Suprapubic skin (tissue), 4 donors: ENCODE data around the gene CDK5. TPM values are rescaled to one million over a fixed set of nuclear protein-coding genes. Genes with fewer than 3 reads are reported as not detected.

Experiments used
- DNase-seq, 2 donors: peaks; one replicate each; pipeline ENCODE4 v3.0.0-alpha.2; 2019; ENCODE audit warnings: low spot score in 2 of 2
- H3K27ac ChIP-seq: fragments of 200-600 bp; sonication (generic); one replicate; pipeline ENCODE4 v1.5.1; 2019
- H3K27me3 ChIP-seq: fragments of 200-600 bp; sonication (generic); one replicate; pipeline ENCODE4 v1.5.1; 2019
- H3K36me3 ChIP-seq: fragments of 200-600 bp; sonication (generic); one replicate; pipeline ENCODE4 v1.5.1; 2019
- H3K4me1 ChIP-seq: fragments of 200-600 bp; sonication (generic); one replicate; pipeline ENCODE4 v1.5.1; 2019
- H3K4me3 ChIP-seq: fragments of 200-600 bp; sonication (generic); one replicate; pipeline ENCODE4 v1.5.1; 2019; ENCODE audit warnings: mild to moderate bottlenecking
- H3K9me3 ChIP-seq: fragments of 200-600 bp; sonication (generic); one replicate; pipeline ENCODE4 v1.5.1; 2019
- EP300 ChIP-seq: sonication (generic); formaldehyde crosslinking; IDR thresholded peaks from one replicate; pipeline ENCODE4 v1.6.1; 2017; ENCODE audit warnings: antibody characterized with exemption
- POLR2A ChIP-seq, 2 donors: fragments of 450-650 bp; IDR thresholded peaks; one replicate each; pipeline ENCODE4 v1.6.1; 2017; ENCODE audit warnings: antibody characterized with exemption in 2 of 2, mild to moderate bottlenecking in 2 of 2, moderate library complexity in 2 of 2
- POLR2AphosphoS5 ChIP-seq, 3 donors: sonication (generic); formaldehyde crosslinking; IDR thresholded peaks; one replicate each; pipeline ENCODE4 v1.6.1; 2017; ENCODE audit warnings: antibody characterized with exemption in 3 of 3
- WGBS: methylation state at CpG from one replicate; pipeline ENCODE4 v1.1.5; 2018; 5-methylcytosine and 5-hydroxymethylcytosine counted together
- total RNA-seq, 4 donors: library from RNA; depleted of rRNA; stranded (reverse); fragments of >200 nt; gene quantifications; one replicate each; pipeline ENCODE4 v1.1.0, GENCODE V29; 2016
- TF ChIP-seq, protein P1 (sequence below), 2 donors: fragments of 200-600 bp in 1 of 2; fragments of 450-650 bp in 1 of 2; sonication (generic) in 1 of 2; IDR thresholded peaks; one replicate each; pipeline ENCODE4 v1.5.1; 2016 to 2019; ENCODE audit warnings: antibody characterized with exemption in 2 of 2, mild to moderate bottlenecking in 1 of 2, moderate library complexity in 1 of 2

Gene CDK5
- total RNA-seq, 4 donors from 2014 or later, result 7.7 to 14.7 (median 13.4) TPM

DNA sequence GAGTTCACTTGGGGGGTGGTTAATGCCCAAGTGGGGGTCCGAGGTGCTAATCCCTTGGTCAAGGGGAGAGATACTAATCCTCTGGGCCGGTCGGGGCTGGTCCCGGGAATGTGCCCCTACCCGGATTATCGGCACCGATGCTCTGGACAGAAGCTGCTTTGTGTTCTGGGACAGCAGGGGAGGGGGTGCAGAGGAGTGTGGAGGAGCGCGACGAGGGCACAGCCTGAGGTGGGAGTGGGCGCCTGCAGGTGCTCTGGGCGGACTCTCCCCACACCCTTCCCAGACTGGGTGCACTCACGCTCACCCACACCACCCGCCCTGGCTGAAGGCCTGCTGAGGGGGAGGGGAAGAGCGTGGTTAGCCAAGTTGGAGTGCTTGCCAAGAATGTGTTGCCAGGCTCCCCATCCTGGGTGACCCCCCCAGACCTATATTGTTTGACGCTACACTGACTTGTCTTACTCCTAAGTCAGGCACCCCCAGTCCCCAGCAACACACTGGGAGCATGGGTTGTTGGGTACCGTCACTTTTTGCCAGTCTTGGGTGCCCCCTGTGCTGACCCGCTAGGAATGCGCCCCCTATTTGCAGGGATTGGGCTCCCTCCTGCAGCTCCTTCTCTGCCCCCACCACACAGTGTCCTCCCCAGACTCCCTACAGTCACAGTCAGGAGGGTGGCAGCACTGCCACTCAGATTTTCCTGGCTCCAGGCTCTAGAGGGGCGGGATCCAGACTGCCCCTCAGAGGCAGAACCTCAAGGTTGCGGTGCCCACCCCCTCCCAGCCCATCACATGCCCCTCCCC is 2.9 kb upstream of the CDK5 start:
- DNase-seq, result no peak

DNA sequence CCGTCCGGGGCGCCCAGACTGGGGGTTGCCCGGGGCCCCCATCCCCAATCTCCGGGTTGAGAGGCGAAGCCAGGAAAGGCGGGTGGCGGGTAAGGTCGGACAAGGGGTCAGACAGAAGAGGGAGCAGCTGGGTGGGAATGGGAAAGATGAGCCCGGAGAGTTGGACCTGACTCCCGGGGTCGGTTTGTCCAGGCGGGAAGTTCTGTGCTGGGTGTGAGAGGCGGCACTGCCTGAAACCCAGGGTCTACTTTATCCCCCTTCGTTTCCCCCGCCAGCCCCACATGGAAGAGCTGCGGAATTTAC is 2.4 kb upstream of the CDK5 start:
- TF ChIP-seq, protein P1, sequence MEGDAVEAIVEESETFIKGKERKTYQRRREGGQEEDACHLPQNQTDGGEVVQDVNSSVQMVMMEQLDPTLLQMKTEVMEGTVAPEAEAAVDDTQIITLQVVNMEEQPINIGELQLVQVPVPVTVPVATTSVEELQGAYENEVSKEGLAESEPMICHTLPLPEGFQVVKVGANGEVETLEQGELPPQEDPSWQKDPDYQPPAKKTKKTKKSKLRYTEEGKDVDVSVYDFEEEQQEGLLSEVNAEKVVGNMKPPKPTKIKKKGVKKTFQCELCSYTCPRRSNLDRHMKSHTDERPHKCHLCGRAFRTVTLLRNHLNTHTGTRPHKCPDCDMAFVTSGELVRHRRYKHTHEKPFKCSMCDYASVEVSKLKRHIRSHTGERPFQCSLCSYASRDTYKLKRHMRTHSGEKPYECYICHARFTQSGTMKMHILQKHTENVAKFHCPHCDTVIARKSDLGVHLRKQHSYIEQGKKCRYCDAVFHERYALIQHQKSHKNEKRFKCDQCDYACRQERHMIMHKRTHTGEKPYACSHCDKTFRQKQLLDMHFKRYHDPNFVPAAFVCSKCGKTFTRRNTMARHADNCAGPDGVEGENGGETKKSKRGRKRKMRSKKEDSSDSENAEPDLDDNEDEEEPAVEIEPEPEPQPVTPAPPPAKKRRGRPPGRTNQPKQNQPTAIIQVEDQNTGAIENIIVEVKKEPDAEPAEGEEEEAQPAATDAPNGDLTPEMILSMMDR (IDR thresholded peaks at IDR 0.05), result no peak
- TF ChIP-seq POLR2AphosphoS5 (IDR thresholded peaks at IDR 0.05) (no peak), EP300 (no peak), POLR2A (IDR thresholded peaks at IDR 0.05) (no peak)
- Histone ChIP-seq H3K27ac (peak overlapping the region; percentile 92), H3K9me3 (no peaks in the 10 kb centered on the region), H3K4me1 (peaks cover 65% of the 10 kb centered on the region), H3K4me3 (peak overlapping the region; percentile 76), H3K27me3 (no peaks in the 10 kb centered on the region), H3K36me3 (peaks cover 21% of the 10 kb centered on the region)
- 0% methylated on average over 11 of the region's 17 CpGs for WGBS
- no peak for DNase-seq

More for the DNA sequence above, 2.9 kb upstream of the CDK5 start:
- Histone ChIP-seq H3K9me3 (no peaks in the 10 kb centered on the region), H3K36me3 (peaks cover 27% of the 10 kb centered on the region), H3K27me3 (no peaks in the 10 kb centered on the region), H3K4me1 (peaks cover 65% of the 10 kb centered on the region), H3K27ac (peak overlapping the region; percentile 54), H3K4me3 (peak overlapping the region; percentile 76)
- no peak for TF ChIP-seq POLR2AphosphoS5 (IDR thresholded peaks at IDR 0.05)
- no peak for TF ChIP-seq POLR2A (IDR thresholded peaks at IDR 0.05)
- no peak for TF ChIP-seq EP300
- TF ChIP-seq, protein P1 (IDR thresholded peaks at IDR 0.05), result no peak
- WGBS, result 11% methylated on average over 20 of the region's 21 CpGs

DNA sequence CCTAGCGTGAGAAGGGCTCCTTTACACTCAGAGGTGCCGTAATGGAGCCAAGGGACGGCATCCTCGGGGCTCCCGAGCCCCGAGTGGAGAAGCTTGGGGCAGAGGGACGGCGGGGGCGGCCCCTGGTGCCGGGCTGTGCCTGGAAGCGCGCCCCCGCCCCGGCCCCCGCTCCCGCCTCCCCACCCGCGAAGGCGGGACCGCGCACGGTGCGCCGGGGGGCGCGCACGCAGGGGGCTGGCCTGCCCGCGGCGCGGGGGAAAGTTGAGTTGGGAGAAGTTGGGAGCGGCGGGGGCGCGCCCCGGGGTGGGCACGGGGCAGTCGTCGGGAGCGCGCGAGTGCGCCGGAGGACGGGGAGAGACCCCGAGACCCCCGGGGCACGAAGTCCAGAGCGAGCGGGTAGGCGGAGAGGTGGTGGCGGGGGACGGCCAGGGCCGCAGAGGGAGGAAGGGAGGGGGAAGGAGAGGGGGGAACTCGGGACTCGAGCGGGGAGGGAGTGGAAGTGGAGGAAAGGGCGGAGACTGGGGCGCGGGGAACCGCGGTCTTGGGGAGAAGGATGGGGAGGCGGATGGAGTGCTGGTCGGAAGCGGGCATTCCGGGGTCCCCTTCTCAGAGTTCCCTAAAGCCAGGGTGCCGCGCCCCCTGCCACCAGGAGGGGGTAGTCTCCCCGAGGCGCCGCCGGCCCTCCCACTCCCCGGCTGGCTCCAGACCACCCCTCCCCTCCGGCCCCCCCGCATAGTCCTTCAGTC is 1.8 kb upstream of the CDK5 start, which contains the start of gene SLC4A2:
TSS of gene SLC4A2 (plus strand) at position 223 of the 746 bp plus-strand sequence. CDS start 2,399 bp downstream, outside the sequence.
- Histone ChIP-seq H3K4me3 (peak within 1 kb of the TSS; percentile 76), H3K9me3 (no peaks in the 10 kb centered on the region), H3K4me1 (peaks cover 65% of the 10 kb centered on the region), H3K27ac (peak within 1 kb of the TSS; percentile 92), H3K27me3 (no peaks in the 10 kb centered on the region), H3K36me3 (peaks cover 16% of the 10 kb centered on the region)
- TF ChIP-seq, protein P1 (IDR thresholded peaks at IDR 0.05), result peak in 1 of 2 donors; percentile 47
- TF ChIP-seq POLR2AphosphoS5 (IDR thresholded peaks at IDR 0.05) (no peak), EP300 (no peak)
- under 1% methylated on average over 25 of the region's 75 CpGs for WGBS
- peak; percentile 90 to 91 for DNase-seq

DNA sequence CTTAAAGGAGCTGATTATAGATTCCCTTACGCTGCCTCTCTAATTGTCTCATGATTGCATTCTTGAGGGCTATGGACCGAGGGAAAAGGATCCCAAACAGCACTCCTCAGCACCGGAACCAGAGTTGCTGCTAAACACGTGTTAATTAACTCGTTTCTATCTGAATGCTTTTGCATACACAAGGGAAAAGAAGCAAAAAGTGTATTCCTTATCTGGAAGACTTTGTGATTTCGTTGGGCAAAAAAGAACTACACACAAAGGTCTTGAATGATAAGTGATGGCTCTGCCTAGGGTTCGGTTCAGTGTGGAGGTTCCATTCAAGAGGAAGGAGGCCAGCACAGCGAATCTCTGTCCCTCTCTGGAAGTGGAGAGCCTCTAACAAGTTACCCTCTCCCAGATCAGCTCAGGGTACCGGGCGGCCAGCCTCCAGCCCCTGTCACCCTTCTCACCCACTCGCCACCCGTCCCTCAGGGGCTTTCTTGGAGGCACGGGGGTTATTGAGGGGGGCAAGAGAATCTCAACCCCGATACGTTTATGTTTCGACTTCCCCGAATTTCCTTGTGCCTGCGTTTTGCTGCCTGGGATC is 1.2 kb upstream of the CDK5 start:
- 2% methylated on average over 18 of the region's 18 CpGs for WGBS
- H3K27ac ChIP-seq, result peak overlapping the region; percentile 92
- TF ChIP-seq POLR2A (IDR thresholded peaks at IDR 0.05), result no peak
- TF ChIP-seq POLR2AphosphoS5 (IDR thresholded peaks at IDR 0.05), result no peak
- no peak for TF ChIP-seq EP300
- TF ChIP-seq, protein P1 (IDR thresholded peaks at IDR 0.05), result no peak
- peak overlapping the region; percentile 76 for H3K4me3 ChIP-seq
- H3K27me3 ChIP-seq, result no peaks in the 10 kb centered on the region
- no peaks in the 10 kb centered on the region for H3K9me3 ChIP-seq
- no peak for DNase-seq
- peaks cover 65% of the 10 kb centered on the region for H3K4me1 ChIP-seq
- H3K36me3 ChIP-seq, result peaks cover 10% of the 10 kb centered on the region
